Stimulated activated naive B cell treated with anti-CD40 and anti-IgM and Interleukin-4, amounts not matched to agents 10 μg/mL and 1 μg/mL and 100 μg/mL, for 72 hours (primary cell): Measurements from ENCODE around the gene SEMA3D.

ENCODE experiments used
- ATAC-seq, 2 donors: fragments of 150-1000 bp; cut with Tn5 transposase; replicated peaks; 2 replicates each; pipeline ENCODE4 v1.10.0; 2021; ENCODE audit warnings: moderate library complexity in 1 of 2
- DNase-seq: peaks from one replicate; pipeline ENCODE4 v3.0.0; 2021
- H3K27ac Mint-ChIP-seq: one replicate; pipeline ENCODE4 v1.8.0; 2022; ENCODE audit warnings: mild to moderate bottlenecking, mixed read lengths
- H3K27me3 Mint-ChIP-seq, 2 donors: one replicate each; pipeline ENCODE4 v1.8.0; 2022; ENCODE audit warnings: mixed read lengths in 2 of 2
- H3K36me3 Mint-ChIP-seq, 2 donors: one replicate each; pipeline ENCODE4 v1.8.0; 2022; ENCODE audit warnings: mixed read lengths in 2 of 2, mild to moderate bottlenecking in 1 of 2
- H3K4me1 Mint-ChIP-seq, 2 donors: one replicate each; pipeline ENCODE4 v1.8.0; 2022; ENCODE audit warnings: mixed read lengths in 2 of 2, mild to moderate bottlenecking in 1 of 2
- H3K4me3 Mint-ChIP-seq, 2 donors: one replicate each; pipeline ENCODE4 v1.8.0; 2022; ENCODE audit warnings: mild to moderate bottlenecking in 2 of 2, mixed read lengths in 2 of 2, moderate library complexity in 1 of 2
- H3K9me3 Mint-ChIP-seq, 2 donors: one replicate each; pipeline ENCODE4 v1.8.0; 2022; ENCODE audit warnings: mixed read lengths in 2 of 2, mild to moderate bottlenecking in 1 of 2

The SEMA3D gene

DNA sequence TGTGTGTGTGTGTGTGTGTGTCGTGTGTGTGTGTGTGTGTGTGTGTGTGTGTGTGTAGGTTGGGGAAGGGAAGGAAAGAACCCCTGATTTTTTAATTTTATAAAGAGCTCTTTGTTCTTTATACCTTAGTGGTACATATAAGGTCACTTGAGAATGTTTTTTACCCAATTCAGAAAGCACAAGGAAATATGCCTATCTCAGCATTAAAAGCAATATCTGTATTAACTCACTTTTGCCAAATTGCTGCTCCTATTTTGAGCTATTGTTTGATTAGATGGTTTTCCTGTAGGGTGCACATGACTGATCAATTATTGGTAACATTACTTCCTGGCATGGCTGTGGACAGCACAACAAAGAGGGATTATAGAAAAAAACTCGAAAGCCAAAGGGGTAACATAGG lies 60.5 kb downstream of the SEMA3D start:
- no peaks in the 10 kb centered on the region for H3K27me3 Mint-ChIP-seq
- H3K4me3 Mint-ChIP-seq = no peak overlapping the region
- H3K9me3 Mint-ChIP-seq = no peaks in the 10 kb centered on the region
- H3K36me3 Mint-ChIP-seq = no peaks in the 10 kb centered on the region
- DNase-seq (no peak), ATAC-seq (no peak)
- H3K4me1 Mint-ChIP-seq = no peaks in the 10 kb centered on the region
- no peak overlapping the region for H3K27ac Mint-ChIP-seq

DNA sequence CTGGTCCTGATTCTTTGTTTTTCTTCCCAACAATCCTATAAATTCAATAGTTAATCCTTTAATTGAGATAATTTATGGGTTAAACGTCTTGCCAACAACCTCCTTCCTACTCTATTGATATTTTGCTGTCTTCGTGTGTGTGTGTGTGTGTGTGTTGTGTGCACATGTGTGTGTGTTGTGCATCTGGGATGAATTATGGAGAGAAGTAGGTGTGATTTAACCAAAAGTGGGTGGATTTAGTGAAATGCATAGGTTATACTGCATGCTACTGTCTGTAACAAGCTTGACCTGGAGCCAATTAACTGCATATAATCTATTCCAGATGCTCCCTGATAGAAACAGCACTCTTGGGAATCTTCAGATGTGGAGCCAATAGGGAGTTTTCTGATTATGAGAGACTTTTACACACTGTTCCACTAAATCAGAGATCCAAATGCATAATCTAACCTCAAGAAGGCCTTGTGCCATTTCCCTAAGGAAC lies 61.2 kb downstream of the SEMA3D start:
- no peak overlapping the region for H3K27ac Mint-ChIP-seq
- H3K4me3 Mint-ChIP-seq = no peak overlapping the region
- no peaks in the 10 kb centered on the region for H3K4me1 Mint-ChIP-seq
- no peaks in the 10 kb centered on the region for H3K27me3 Mint-ChIP-seq
- H3K36me3 Mint-ChIP-seq = no peaks in the 10 kb centered on the region
- H3K9me3 Mint-ChIP-seq = no peaks in the 10 kb centered on the region
- no peak for DNase-seq
- no peak for ATAC-seq

DNA sequence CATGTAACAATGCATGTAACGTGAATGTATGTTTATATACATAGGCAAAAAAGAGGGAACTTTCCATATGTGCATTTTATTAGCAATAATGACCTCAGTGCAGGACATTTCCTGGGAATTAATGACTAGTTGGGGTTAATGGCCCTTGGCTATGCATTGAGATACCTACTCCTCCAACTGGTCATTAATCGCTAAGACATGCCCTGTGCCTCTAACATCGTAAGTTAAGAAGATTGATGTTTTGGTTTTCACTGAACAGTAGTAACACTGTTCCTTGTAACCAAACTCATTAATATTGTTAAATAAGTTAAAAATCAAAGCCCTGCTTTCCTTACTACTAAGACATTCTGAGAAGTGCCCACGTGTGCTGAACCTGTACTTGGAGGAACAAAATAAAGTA lies 61.7 kb downstream of the SEMA3D start:
- H3K27me3 Mint-ChIP-seq = no peaks in the 10 kb centered on the region
- no peaks in the 10 kb centered on the region for H3K4me1 Mint-ChIP-seq
- no peaks in the 10 kb centered on the region for H3K9me3 Mint-ChIP-seq
- no peak overlapping the region for H3K4me3 Mint-ChIP-seq
- ATAC-seq (no peak), DNase-seq (no peak)
- H3K36me3 Mint-ChIP-seq = no peaks in the 10 kb centered on the region
- no peak overlapping the region for H3K27ac Mint-ChIP-seq

DNA sequence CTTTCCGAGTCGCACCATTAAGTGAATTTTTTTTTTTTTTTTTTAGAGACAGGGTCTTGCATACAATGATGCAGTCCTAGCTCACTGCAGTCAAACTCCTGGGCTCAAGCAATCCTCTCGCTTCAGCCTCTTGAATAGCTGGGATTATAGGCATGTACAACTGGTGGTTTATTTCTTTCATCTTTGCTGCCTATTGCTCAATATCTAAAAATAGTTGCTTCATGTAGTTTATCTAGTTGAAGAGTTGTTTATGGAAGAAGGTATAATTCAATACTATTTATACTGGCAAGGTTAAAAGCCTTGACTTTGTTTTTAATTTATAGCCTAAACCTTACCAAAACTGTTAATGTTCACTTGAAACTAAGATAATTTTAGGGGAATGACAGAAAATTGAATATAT lies 66.9 kb downstream of the SEMA3D start:
- ATAC-seq (no peak), DNase-seq (no peak)
- H3K27me3 Mint-ChIP-seq = no peaks in the 10 kb centered on the region
- H3K4me1 Mint-ChIP-seq = no peaks in the 10 kb centered on the region
- no peak overlapping the region for H3K27ac Mint-ChIP-seq
- H3K36me3 Mint-ChIP-seq = no peaks in the 10 kb centered on the region
- H3K9me3 Mint-ChIP-seq = no peaks in the 10 kb centered on the region
- H3K4me3 Mint-ChIP-seq = no peak overlapping the region

DNA sequence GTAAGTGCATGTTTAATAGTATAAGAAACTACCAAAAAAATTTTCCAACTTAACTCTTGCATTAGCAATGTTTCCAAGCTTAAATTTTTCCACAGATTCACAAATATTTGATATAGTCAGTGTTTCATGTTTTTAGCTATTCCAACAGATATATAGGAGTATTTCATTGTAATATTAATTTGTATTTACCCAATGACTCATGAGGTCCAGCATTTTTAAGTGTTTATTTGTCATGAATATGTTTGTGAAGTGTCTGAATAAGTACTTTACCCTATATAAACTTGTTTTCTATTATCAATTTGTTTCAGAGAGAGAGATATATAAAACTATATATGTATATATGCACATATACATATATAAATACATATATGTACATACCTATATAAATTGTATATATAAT lies 71.0 kb downstream of the SEMA3D start:
- Mint-ChIP-seq H3K4me1 (no peaks in the 10 kb centered on the region), H3K36me3 (no peaks in the 10 kb centered on the region), H3K4me3 (no peak overlapping the region), H3K27me3 (no peaks in the 10 kb centered on the region), H3K9me3 (no peaks in the 10 kb centered on the region), H3K27ac (no peak overlapping the region)
- no peak for DNase-seq
- ATAC-seq = no peak

DNA sequence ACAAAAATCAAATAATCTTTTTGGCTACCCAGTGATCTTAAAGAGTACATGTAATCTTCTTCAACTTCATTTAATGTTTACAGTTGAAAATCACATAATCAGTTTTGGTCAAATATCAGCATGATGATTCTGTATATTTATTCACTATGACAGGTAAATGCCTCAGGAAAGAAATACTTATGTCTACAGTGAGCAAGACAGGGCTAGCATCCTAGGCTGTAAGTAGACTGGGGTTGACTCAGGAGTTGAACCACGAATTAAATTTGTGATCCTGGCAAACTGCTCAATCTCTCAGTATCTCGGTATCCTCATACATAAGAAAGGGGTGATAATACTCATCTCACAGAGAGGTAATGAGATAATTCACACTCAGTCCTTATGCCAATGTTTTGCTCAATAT lies 71.8 kb downstream of the SEMA3D start:
- no peaks in the 10 kb centered on the region for H3K9me3 Mint-ChIP-seq
- no peak overlapping the region for H3K27ac Mint-ChIP-seq
- H3K4me1 Mint-ChIP-seq = no peaks in the 10 kb centered on the region
- DNase-seq (no peak), ATAC-seq (no peak)
- no peaks in the 10 kb centered on the region for H3K27me3 Mint-ChIP-seq
- H3K36me3 Mint-ChIP-seq = no peaks in the 10 kb centered on the region
- H3K4me3 Mint-ChIP-seq = no peak overlapping the region

DNA sequence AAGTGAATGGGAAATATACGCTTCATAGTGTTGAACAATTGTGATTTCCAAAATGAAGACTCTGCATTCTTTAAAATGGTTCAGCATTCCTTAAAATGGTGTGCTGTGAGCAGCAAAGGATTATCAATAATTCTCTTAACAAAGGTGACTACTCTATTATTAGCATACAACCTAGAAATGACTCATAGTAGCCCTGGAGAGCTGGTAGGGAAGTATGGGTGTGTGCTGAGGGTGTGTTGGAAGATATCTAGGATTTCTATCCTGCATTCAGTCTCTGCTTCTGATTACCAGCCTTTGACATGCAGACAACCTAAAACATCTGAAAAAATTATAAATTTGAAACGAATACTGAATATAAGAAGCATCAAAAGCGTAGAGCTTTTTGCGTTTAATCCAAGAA lies 72.5 kb downstream of the SEMA3D start:
- DNase-seq = no peak
- Mint-ChIP-seq H3K36me3 (no peaks in the 10 kb centered on the region), H3K4me3 (no peak overlapping the region), H3K9me3 (no peaks in the 10 kb centered on the region), H3K27ac (no peak overlapping the region), H3K4me1 (no peaks in the 10 kb centered on the region), H3K27me3 (no peaks in the 10 kb centered on the region)
- no peak for ATAC-seq

DNA sequence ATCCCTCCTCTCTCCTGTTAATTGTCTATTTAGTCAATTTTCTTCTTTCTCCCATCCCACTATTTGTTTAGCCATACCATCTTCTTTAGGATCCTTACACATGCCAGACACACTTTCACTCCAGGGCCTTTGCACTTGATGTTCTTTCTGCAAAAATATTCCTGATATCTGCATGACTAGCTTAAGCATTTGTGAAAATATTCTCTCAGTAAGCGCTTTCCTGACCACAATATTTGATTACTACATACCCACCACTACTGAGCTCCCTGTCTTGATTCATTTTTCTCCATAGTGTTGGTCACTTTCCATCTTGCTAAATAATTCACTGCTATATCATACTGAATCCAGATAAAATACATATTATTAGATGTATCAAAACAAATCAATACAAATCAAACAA lies 75.1 kb downstream of the SEMA3D start:
- Mint-ChIP-seq H3K4me1 (no peaks in the 10 kb centered on the region), H3K4me3 (no peak overlapping the region), H3K27me3 (no peaks in the 10 kb centered on the region), H3K9me3 (no peaks in the 10 kb centered on the region), H3K36me3 (no peaks in the 10 kb centered on the region), H3K27ac (no peak overlapping the region)
- ATAC-seq = no peak
- DNase-seq = no peak

DNA sequence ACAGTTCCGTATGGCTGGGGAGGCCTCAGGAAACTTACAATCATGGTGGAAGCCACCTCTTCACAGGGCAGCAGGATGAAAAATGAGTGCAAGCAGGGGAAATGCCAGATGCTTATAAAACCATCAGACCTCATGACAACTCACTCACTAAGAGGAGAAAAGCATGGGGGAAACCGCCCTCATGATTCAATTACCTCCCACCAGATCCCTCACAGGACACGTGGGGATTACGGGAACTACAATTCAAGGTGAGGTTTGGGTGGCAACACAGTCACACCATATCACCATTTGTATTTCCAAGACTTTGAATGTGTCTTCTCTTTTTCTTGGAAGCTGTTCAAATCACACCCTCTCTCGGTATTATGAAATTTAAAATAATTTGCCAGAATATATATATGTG lies 80.1 kb downstream of the SEMA3D start:
- Mint-ChIP-seq H3K36me3 (no peaks in the 10 kb centered on the region), H3K9me3 (no peaks in the 10 kb centered on the region), H3K27me3 (no peaks in the 10 kb centered on the region), H3K4me1 (no peaks in the 10 kb centered on the region), H3K4me3 (no peak overlapping the region), H3K27ac (no peak overlapping the region)
- no peak for DNase-seq
- no peak for ATAC-seq

DNA sequence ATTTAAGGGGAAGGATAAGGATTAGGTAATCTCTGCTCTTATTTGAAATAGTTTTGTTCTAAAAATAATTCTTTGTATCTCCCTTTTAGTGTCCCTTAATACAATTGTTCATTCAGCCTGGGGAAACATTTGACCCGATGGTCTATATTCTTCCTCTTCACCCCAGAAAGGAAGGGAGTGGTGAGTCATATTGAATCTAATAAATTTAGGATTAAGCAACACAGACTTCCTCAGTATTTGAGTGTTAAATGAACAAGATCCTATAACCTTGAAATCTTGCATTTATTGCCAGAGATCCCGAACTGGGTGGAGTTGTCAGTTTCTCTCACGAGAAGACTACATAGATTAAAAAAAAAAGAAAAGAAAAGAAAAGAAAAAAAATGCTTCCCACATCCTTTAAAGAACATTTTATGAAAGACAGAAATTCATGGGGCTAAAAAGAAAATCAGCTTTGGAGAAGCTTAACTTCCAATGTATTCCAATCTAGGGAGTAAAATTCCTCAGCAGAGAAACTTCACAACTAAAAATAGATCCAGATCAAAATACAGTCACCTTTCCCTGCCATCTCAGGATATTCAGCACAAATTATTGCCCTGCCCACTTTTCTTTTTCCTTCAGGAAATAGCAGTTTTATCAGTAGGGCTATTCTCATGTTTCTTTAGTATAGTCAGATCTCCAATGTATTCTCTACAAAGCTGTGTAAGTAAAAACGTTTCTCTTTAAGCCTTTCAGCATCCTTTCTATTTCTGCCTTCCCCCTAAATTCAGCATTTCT lies 82.2 kb downstream of the SEMA3D start:
- Mint-ChIP-seq H3K36me3 (no peaks in the 10 kb centered on the region), H3K4me1 (no peaks in the 10 kb centered on the region), H3K27ac (no peak overlapping the region), H3K27me3 (no peaks in the 10 kb centered on the region), H3K4me3 (no peak overlapping the region), H3K9me3 (no peaks in the 10 kb centered on the region)
- ATAC-seq (no peak), DNase-seq (no peak)

DNA sequence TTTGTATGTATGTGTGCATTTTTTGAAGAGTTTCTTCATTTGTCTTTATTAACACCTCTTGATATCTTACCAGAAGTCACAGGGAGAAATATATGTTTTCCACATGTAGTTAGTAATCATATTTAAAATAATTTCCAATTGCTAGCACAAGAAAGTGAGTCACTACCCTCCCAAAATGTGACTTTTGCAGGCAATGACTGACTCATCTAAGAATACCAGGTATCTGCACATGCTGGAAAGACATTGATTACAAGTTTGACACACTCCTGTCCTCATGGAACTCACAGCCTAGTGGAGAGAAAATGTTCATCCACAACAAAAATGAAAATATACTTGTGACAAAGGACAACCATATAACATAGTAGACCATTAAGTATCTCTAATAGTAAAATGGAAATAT lies 82.9 kb downstream of the SEMA3D start:
- Mint-ChIP-seq H3K27ac (no peak overlapping the region), H3K4me1 (no peaks in the 10 kb centered on the region), H3K9me3 (no peaks in the 10 kb centered on the region), H3K36me3 (no peaks in the 10 kb centered on the region), H3K27me3 (no peaks in the 10 kb centered on the region), H3K4me3 (no peak overlapping the region)
- ATAC-seq = no peak
- no peak for DNase-seq

DNA sequence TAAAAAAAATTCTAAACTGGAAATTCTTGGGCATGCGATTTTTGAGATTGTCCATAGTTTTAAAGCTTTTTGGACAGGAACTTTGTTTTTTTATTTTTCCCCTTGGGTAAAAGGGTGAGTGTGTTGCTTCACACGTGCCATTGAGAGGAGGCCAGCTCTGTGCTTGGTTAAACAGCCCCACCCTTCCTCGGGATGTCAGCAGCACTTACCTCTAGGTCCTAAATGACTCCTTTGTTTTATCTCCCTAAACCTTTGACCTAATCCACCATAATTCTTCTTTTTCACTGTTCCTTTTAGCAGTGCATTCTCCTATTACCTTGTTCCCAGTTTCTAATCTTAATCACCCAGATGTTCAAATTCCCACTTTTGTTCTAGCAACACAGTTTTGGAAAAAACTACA lies 83.5 kb downstream of the SEMA3D start:
- no peaks in the 10 kb centered on the region for H3K27me3 Mint-ChIP-seq
- no peak overlapping the region for H3K27ac Mint-ChIP-seq
- no peak overlapping the region for H3K4me3 Mint-ChIP-seq
- no peaks in the 10 kb centered on the region for H3K9me3 Mint-ChIP-seq
- ATAC-seq (no peak), DNase-seq (no peak)
- H3K4me1 Mint-ChIP-seq = no peaks in the 10 kb centered on the region
- no peaks in the 10 kb centered on the region for H3K36me3 Mint-ChIP-seq

DNA sequence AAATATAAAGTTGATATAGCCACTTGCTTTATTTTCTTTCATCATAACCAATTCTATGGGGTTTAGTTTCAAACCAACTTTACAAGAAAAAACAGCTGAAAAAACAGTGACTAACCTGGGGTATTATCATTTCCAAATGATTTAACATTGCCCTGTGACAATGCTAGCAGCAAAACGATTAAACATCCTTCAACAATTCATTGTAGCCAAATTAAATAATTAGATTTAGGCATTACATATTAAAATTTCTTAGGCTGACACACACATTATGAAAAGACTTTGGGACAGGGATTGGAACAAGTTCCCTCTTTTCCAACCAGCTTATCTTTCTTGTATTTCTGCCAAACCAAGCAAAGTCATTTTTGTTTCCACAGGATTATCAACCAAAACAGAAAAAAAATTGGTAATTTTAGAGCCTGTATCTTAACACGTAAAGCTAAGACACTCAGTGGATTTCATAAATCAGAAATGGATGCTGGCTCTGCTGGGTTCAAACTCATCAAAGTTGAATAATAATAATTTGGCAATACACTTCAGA lies 84.0 kb downstream of the SEMA3D start:
- Mint-ChIP-seq H3K4me1 (no peaks in the 10 kb centered on the region), H3K27ac (no peak overlapping the region), H3K4me3 (no peak overlapping the region), H3K9me3 (no peaks in the 10 kb centered on the region), H3K36me3 (no peaks in the 10 kb centered on the region), H3K27me3 (no peaks in the 10 kb centered on the region)
- no peak for ATAC-seq
- DNase-seq = no peak

DNA sequence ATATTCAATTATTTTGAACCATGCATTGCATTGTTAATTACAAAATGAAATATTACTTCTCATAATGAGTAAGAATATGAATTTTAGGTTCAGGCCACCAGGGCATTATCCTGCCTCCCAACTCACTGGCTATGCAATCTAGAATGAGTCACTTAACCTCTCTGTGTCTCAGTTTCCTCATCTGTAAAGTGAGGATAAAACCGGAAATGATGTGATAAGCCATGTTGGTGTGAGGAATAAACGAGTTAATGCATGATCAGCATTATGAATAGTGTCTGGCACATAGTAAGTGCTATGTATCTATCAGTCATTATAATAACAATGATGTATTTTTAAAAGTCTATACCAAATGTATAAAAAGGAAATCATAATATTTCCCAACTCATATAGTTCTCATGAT lies 85.5 kb downstream of the SEMA3D start:
- H3K27me3 Mint-ChIP-seq = no peaks in the 10 kb centered on the region
- no peak overlapping the region for H3K4me3 Mint-ChIP-seq
- ATAC-seq (no peak), DNase-seq (no peak)
- no peaks in the 10 kb centered on the region for H3K9me3 Mint-ChIP-seq
- no peaks in the 10 kb centered on the region for H3K4me1 Mint-ChIP-seq
- no peaks in the 10 kb centered on the region for H3K36me3 Mint-ChIP-seq
- H3K27ac Mint-ChIP-seq = no peak overlapping the region

DNA sequence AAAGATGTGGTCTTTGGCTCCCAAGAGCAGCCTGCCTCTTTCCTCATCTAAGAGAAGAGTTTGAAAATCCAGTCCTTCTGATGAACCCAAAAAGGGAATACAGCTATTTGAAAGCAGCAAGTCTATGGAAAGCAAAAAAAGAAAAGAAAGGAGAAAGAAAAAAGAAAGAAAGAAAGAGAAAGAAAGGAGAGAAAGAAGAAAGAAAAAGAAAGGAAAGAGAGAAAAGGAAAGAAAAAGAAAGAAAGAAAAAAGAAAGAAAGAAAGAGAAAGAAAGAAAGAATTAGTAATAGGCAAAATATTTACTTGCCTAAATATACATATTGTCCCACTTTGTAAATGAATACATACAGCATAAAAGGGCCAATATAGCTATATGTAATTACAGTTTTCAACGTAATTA lies 89.0 kb downstream of the SEMA3D start:
- DNase-seq = no peak
- H3K4me1 Mint-ChIP-seq = no peaks in the 10 kb centered on the region

More for the DNA sequence above, 89.0 kb downstream of the SEMA3D start:
- no peaks in the 10 kb centered on the region for H3K36me3 Mint-ChIP-seq
- H3K27ac Mint-ChIP-seq = no peak overlapping the region
- no peak for ATAC-seq
- no peak overlapping the region for H3K4me3 Mint-ChIP-seq
- H3K9me3 Mint-ChIP-seq = no peaks in the 10 kb centered on the region
- H3K27me3 Mint-ChIP-seq = no peaks in the 10 kb centered on the region
